COLO668 (cell line): ENCODE data around the gene PDZD4.

ENCODE experiments used
- DNase-seq: peaks from one replicate; lab custom pipeline; 2025; ENCODE audit not compliant: unreplicated experiment; lab: John Stamatoyannopoulos, UW

Gene PDZD4

GRCh38 chrX:153829799-153830639 is at the start of gene PDZD4:
PDZD4 (minus strand) TSS chrX:153830544; CDS start chrX:153830298, 246 bp downstream.
- DNase-seq = peak; percentile 42

- DNase-seq = no peak
These were observed 49.5 kb upstream of the PDZD4 start for GRCh38 chrX:153879741-153880439.

GRCh38 chrX:153878969-153879653 is 48.8 kb upstream of the PDZD4 start:
- DNase-seq = no peak

- no peak for DNase-seq
These were observed 48.0 kb upstream of the PDZD4 start for GRCh38 chrX:153878345-153878744.

- DNase-seq = no peak
These were observed 47.4 kb upstream of the PDZD4 start for GRCh38 chrX:153877571-153878261.

- no peak for DNase-seq
These were observed 45.8 kb upstream of the PDZD4 start for GRCh38 chrX:153876112-153876491.

GRCh38 chrX:153875391-153876111 is 45.2 kb upstream of the PDZD4 start:
- no peak for DNase-seq

GRCh38 chrX:153874366-153875125 is 44.2 kb upstream of the PDZD4 start:
- DNase-seq = no peak

GRCh38 chrX:153874085-153874365 is 43.7 kb upstream of the PDZD4 start:
- DNase-seq = no peak

- no peak for DNase-seq
These were observed 43.1 kb upstream of the PDZD4 start for GRCh38 chrX:153873282-153874084.

- DNase-seq = no peak
These were observed 41.9 kb upstream of the PDZD4 start for GRCh38 chrX:153871946-153872878.

- DNase-seq = no peak
These were observed 41.1 kb upstream of the PDZD4 start for GRCh38 chrX:153871451-153871850.

GRCh38 chrX:153870791-153871360 is 40.5 kb upstream of the PDZD4 start:
- no peak for DNase-seq

- DNase-seq = no peak
These were observed 39.9 kb upstream of the PDZD4 start for GRCh38 chrX:153870288-153870690.

- DNase-seq = no peak
These were observed 39.3 kb upstream of the PDZD4 start for GRCh38 chrX:153869473-153870287.

- no peak for DNase-seq
These were observed 38.5 kb upstream of the PDZD4 start for GRCh38 chrX:153868576-153869472.
